ENCODE results near the gene WNK4.

Gene WNK4

GRCh38 chr17:42841975-42842685 is 61.7 kb downstream of the WNK4 start:
- DNase-seq, result no peak

GRCh38 chr17:42843358-42843934 is 63.0 kb downstream of the WNK4 start:
- DNase-seq, result peak in 1 of 2 donors; percentile 38

- no peak for DNase-seq
Observed at GRCh38 chr17:42844271-42844670, 63.9 kb downstream of the WNK4 start, which contains the start of gene AOC2. Gene AOC2, plus strand, starts transcription at chr17:42844580. Its CDS starts 47 bp downstream, at chr17:42844627.

- no peak for DNase-seq
Observed at GRCh38 chr17:42844761-42845555, 64.5 kb downstream of the WNK4 start.

- DNase-seq, result no peak
Observed at GRCh38 chr17:42845556-42845917, 65.1 kb downstream of the WNK4 start.

DNA sequence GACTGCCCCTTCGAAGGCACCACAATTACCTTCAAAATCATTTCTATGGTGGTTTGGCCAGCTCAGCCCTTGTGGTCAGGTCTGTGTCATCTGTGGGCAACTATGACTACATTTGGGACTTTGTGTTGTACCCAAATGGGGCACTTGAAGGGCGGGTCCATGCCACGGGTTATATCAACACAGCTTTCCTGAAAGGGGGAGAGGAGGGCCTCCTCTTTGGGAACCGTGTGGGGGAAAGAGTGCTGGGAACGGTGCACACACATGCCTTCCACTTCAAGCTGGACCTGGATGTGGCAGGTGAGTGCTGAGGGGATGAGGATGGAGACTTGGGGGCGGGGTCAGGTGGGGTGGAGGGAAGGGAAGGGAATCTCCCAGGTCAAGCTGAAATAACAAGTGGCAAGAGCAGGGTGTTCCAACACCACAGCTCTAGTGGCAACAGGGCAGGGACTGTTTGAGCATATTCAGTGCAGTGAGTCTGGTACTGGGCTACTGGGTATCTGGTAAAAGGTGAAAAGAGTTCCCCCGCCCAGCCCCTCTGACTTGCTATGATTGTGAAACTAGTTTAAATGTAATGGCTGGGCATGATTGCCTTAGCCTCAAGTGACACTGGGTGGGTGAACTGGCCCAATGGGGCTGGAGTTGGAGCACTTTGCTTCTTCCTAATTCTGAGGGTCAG is 65.6 kb downstream of the WNK4 start:
- DNase-seq, result no peak

All from CD4-positive, alpha-beta T cell treated with Interleukin-4 for 1 hour (primary cell).